GM23338 (cell line): ENCODE results near the gene THSD4. TPM values are rescaled to one million over a fixed set of nuclear protein-coding genes. Genes with fewer than 3 reads are reported as not detected.

ENCODE experiments used
- ATAC-seq: fragments of 200-7000 bp; cut with Tn5 transposase; 3 replicates; pipeline ENCODE4 v1.9.1; 2020
- DNase-seq: peaks from one replicate; pipeline ENCODE4 v3.0.0-alpha.2; 2015; ENCODE audit warnings: low spot score
- H2AFZ ChIP-seq: fragments of 200-600 bp; sonication (generic); 2 replicates; pipeline ENCODE4 v1.8.0; 2016; ENCODE audit warnings: antibody characterized with exemption, mild to moderate bottlenecking, moderate library complexity
- H3F3A ChIP-seq: fragments of 200-600 bp; sonication (generic); replicated peaks from 2 replicates; pipeline ENCODE4 v1.8.0; 2017; ENCODE audit warnings: antibody characterized with exemption, mixed run types, low read depth
- H3K27ac ChIP-seq: fragments of 200-600 bp; sonication (generic); 2 replicates; pipeline ENCODE4 v1.6.1; 2016; ENCODE audit warnings: low read depth
- H3K27me3 ChIP-seq: fragments of 200-600 bp; sonication (generic); 2 replicates; pipeline ENCODE4 v1.8.0; 2016; ENCODE audit warnings: mild to moderate bottlenecking, mixed run types, moderate library complexity; ENCODE audit not compliant: insufficient read depth
- H3K36me3 ChIP-seq: fragments of 200-600 bp; sonication (generic); 2 replicates; pipeline ENCODE4 v1.8.0; 2016; ENCODE audit warnings: mild to moderate bottlenecking; ENCODE audit not compliant: insufficient read depth
- H3K4me1 ChIP-seq: fragments of 200-600 bp; sonication (generic); 2 replicates; pipeline ENCODE4 v1.8.0; 2016; ENCODE audit warnings: mild to moderate bottlenecking, moderate library complexity; ENCODE audit not compliant: insufficient read depth
- H3K4me2 ChIP-seq: fragments of 200-600 bp; sonication (generic); 2 replicates; pipeline ENCODE4 v1.7.1; 2017; ENCODE audit warnings: mixed run types
- H3K4me3 ChIP-seq: fragments of 200-600 bp; sonication (generic); 2 replicates; pipeline ENCODE4 v1.6.1; 2016; ENCODE audit warnings: mixed run types
- H3K79me2 ChIP-seq: fragments of 200-600 bp; sonication (generic); replicated peaks from 2 replicates; pipeline ENCODE4 v1.8.0; 2017; ENCODE audit warnings: mild to moderate bottlenecking; ENCODE audit not compliant: insufficient read depth
- H3K9me2 ChIP-seq: fragments of 200-600 bp; sonication (generic); 2 replicates; pipeline ENCODE4 v1.8.0; 2017; ENCODE audit not compliant: insufficient read depth
- H4K20me1 ChIP-seq: fragments of 200-600 bp; sonication (generic); replicated peaks from 2 replicates; pipeline ENCODE4 v1.8.0; 2017; ENCODE audit warnings: mild to moderate bottlenecking; ENCODE audit not compliant: insufficient read depth
- H3K27ac Mint-ChIP-seq: 2 replicates; pipeline ENCODE4 v1.8.0; 2020; ENCODE audit warnings: inconsistent platforms, mild to moderate bottlenecking, moderate library complexity, mixed read lengths
- H3K27me3 Mint-ChIP-seq: 3 replicates; pipeline ENCODE4 v1.8.0; 2022; ENCODE audit warnings: low read depth, mild to moderate bottlenecking, moderate library complexity, mixed read lengths, inconsistent platforms; ENCODE audit not compliant: insufficient read depth, poor library complexity
- H3K36me3 Mint-ChIP-seq: 3 replicates; pipeline ENCODE4 v1.8.0; 2021; ENCODE audit warnings: low read depth, mild to moderate bottlenecking, inconsistent platforms, moderate library complexity, mixed read lengths
- H3K4me1 Mint-ChIP-seq: 3 replicates; pipeline ENCODE4 v1.8.0; 2020; ENCODE audit warnings: mild to moderate bottlenecking, inconsistent platforms, mixed read lengths
- H3K4me3 Mint-ChIP-seq: 3 replicates; pipeline ENCODE4 v1.8.0; 2021; ENCODE audit warnings: moderate library complexity, mild to moderate bottlenecking, inconsistent platforms, mixed read lengths
- H3K9me3 Mint-ChIP-seq: 3 replicates; pipeline ENCODE4 v1.8.0; 2020; ENCODE audit warnings: moderate library complexity, mild to moderate bottlenecking, inconsistent platforms, mixed read lengths
- CREB1 ChIP-seq: fragments of 250-450 bp; sonication (Bioruptor Pico); IDR thresholded peaks from 2 replicates; pipeline ENCODE4 v1.5.0; 2020; ENCODE audit warnings: low read depth, mild to moderate bottlenecking, moderate library complexity
- CTCF ChIP-seq, 2 experiments: fragments of 200-600 bp in 1 of 2; sonication (generic) in 1 of 2; conservative IDR thresholded peaks; 2 replicates each; pipeline versions ENCODE4 v1.5.1 to v1.6.1; 2016 to 2017; ENCODE audit warnings: antibody characterized with exemption in 2 of 2, low read depth in 2 of 2, mild to moderate bottlenecking in 2 of 2, moderate library complexity in 1 of 2
- ETS1 ChIP-seq: IDR thresholded peaks from 2 replicates; pipeline ENCODE4 v1.6.1; 2016; ENCODE audit warnings: antibody characterized with exemption
- EZH2 ChIP-seq: fragments of 200-600 bp; sonication (generic); IDR thresholded peaks from one replicate; pipeline ENCODE4 v1.8.0; 2017; ENCODE audit warnings: antibody characterized with exemption, mild to moderate bottlenecking, low read depth; ENCODE audit not compliant: unreplicated experiment
- EZH2phosphoT487 ChIP-seq: fragments of 200-600 bp; sonication (generic); IDR thresholded peaks from one replicate; pipeline ENCODE4 v1.8.1; 2018; ENCODE audit warnings: antibody characterized with exemption; ENCODE audit not compliant: unreplicated experiment
- JUNB ChIP-seq: IDR thresholded peaks from one replicate; pipeline ENCODE4 v1.6.1; 2016; ENCODE audit warnings: antibody characterized with exemption; ENCODE audit not compliant: unreplicated experiment
- NANOG ChIP-seq: IDR thresholded peaks from 2 replicates; pipeline ENCODE4 v1.6.1; 2016; ENCODE audit warnings: antibody characterized with exemption, borderline replicate concordance
- POLR2AphosphoS5 ChIP-seq: IDR thresholded peaks from 2 replicates; pipeline ENCODE4 v1.6.1; 2016; ENCODE audit warnings: antibody characterized with exemption, low read depth
- REST ChIP-seq: IDR thresholded peaks from one replicate; pipeline ENCODE4 v1.6.1; 2018; ENCODE audit warnings: antibody characterized with exemption; ENCODE audit not compliant: unreplicated experiment
- STAT1 ChIP-seq: IDR thresholded peaks from one replicate; pipeline ENCODE4 v1.6.1; 2016; ENCODE audit warnings: antibody characterized with exemption; ENCODE audit not compliant: unreplicated experiment
- ZNF114 ChIP-seq: fragments of 250-450 bp; sonication (Bioruptor Pico); IDR thresholded peaks from 2 replicates; pipeline ENCODE4 v1.5.0; 2020; ENCODE audit warnings: mild to moderate bottlenecking, moderate library complexity
- ZNF331 ChIP-seq: fragments of 250-450 bp; sonication (Bioruptor Pico); IDR thresholded peaks from 2 replicates; pipeline ENCODE4 v1.5.0; 2020; ENCODE audit warnings: low read depth, mild to moderate bottlenecking, moderate library complexity
- ZNF462 ChIP-seq: fragments of 250-450 bp; sonication (Bioruptor Pico); IDR thresholded peaks from 2 replicates; pipeline ENCODE4 v1.5.0; 2020; ENCODE audit warnings: mild to moderate bottlenecking, moderate library complexity
- polyA plus RNA-seq: library from polyadenylated mRNA; unstranded; fragments of >200 nt; fragmentation: Nextera tagmentation; extraction: Ambion mirVana; gene quantifications from 2 replicates; pipeline ENCODE4 v1.2.1, GENCODE V29; 2016
- total RNA-seq: library from RNA; depleted of rRNA; stranded (reverse); fragments of >200 nt; shearing (Covaris generic); gene quantifications from 2 replicates; pipeline ENCODE4 v1.2.3, GENCODE V29; 2014

Gene THSD4
- total and polyA plus RNA-seq, 2 experiments from 2014 or later = 2.0 to 7.4 TPM

GRCh38 chr15:71380345-71380744, 265.1 kb downstream of the THSD4 start:
- H3K4me1 ChIP-seq = peaks cover 30% of the 10 kb centered on the region
- no peak overlapping the region for H3K27ac Mint-ChIP-seq
- peaks cover 38% of the 10 kb centered on the region for H3K4me1 Mint-ChIP-seq
- H3K79me2 ChIP-seq = no peaks in the 10 kb centered on the region
- H2AFZ ChIP-seq = no peak overlapping the region
- H3K27me3 Mint-ChIP-seq = peaks cover 3% of the 10 kb centered on the region
- no peak for ATAC-seq
- H3F3A ChIP-seq = no peaks in the 10 kb centered on the region
- H3K4me3 Mint-ChIP-seq = no peak overlapping the region
- no peak overlapping the region for H3K4me2 ChIP-seq
- H3K27me3 ChIP-seq = no peaks in the 10 kb centered on the region
- TF ChIP-seq ETS1 (no peak), STAT1 (no peak), EZH2phosphoT487 (no peak), ZNF462 (CRISPR knock-in tag) (no peak), CREB1 (CRISPR knock-in tag) (no peak), REST (no peak), ZNF331 (no peak), JUNB (no peak), POLR2AphosphoS5 (no peak), EZH2 (no peak), CTCF (conservative IDR thresholded peaks at IDR 0.05; ENCODE audit: low read depth in 2 of 2) (no peak), NANOG (no peak), ZNF114 (CRISPR knock-in tag) (no peak)
- H3K9me2 ChIP-seq = peaks cover 8% of the 10 kb centered on the region
- no peak overlapping the region for H3K27ac ChIP-seq
- H3K36me3 ChIP-seq = no peaks in the 10 kb centered on the region
- peaks cover 12% of the 10 kb centered on the region; the same call in 2 of the 3 replicates for H3K36me3 Mint-ChIP-seq
- no peak overlapping the region for H3K4me3 ChIP-seq
- DNase-seq = no peak
- H3K9me3 Mint-ChIP-seq = peaks cover 9% of the 10 kb centered on the region; the same call in 2 of the 3 replicates
- no peaks in the 10 kb centered on the region for H4K20me1 ChIP-seq
